ENCODE results near the gene SMARCC1.

SMARCC1 gene

GRCh38 chr3:47606165-47606564, 175.5 kb downstream of the SMARCC1 start:
- no peak for DNase-seq (ENCODE audit: low read depth in 1 of 2, low spot score in 1 of 2)
- Histone ChIP-seq H3K27me3 (ENCODE audit: insufficient read depth, poor library complexity, severe bottlenecking) (no peaks in the 10 kb centered on the region), H3K27ac (replicated peaks) (no peak overlapping the region), H3K4me3 (replicated peaks; ENCODE audit: insufficient read depth, low read length) (no peak overlapping the region)
- TF ChIP-seq CTCF (IDR thresholded peaks at IDR 0.05; ENCODE audit: insufficient read depth, low read length) = no peak
- no peak for TF ChIP-seq REST (IDR thresholded peaks at IDR 0.05; ENCODE audit: insufficient replicate concordance, low read depth)
- TF ChIP-seq POLR2AphosphoS5 (IDR thresholded peaks at IDR 0.05; ENCODE audit: low read depth) = no peak
- TF ChIP-seq GABPA (IDR thresholded peaks at IDR 0.05; ENCODE audit: low read depth) = no peak
- no peak for TF ChIP-seq SPI1 (IDR thresholded peaks at IDR 0.05; ENCODE audit: borderline replicate concordance, low read depth)

- H3K27ac ChIP-seq (replicated peaks) = no peak overlapping the region
- no peak for DNase-seq (ENCODE audit: low read depth in 1 of 2, low spot score in 1 of 2)
- no peaks in the 10 kb centered on the region for H3K27me3 ChIP-seq (ENCODE audit: insufficient read depth, poor library complexity, severe bottlenecking)
- H3K4me3 ChIP-seq (replicated peaks; ENCODE audit: insufficient read depth, low read length) = no peak overlapping the region
- TF ChIP-seq GABPA (IDR thresholded peaks at IDR 0.05; ENCODE audit: low read depth) (no peak), SPI1 (IDR thresholded peaks at IDR 0.05; ENCODE audit: borderline replicate concordance, low read depth) (no peak), CTCF (IDR thresholded peaks at IDR 0.05; ENCODE audit: insufficient read depth, low read length) (no peak), REST (IDR thresholded peaks at IDR 0.05; ENCODE audit: insufficient replicate concordance, low read depth) (no peak), POLR2AphosphoS5 (IDR thresholded peaks at IDR 0.05; ENCODE audit: low read depth) (no peak)
Measured at GRCh38 chr3:47605652-47606051, 176.0 kb downstream of the SMARCC1 start.

GRCh38 chr3:47604145-47604544, 177.5 kb downstream of the SMARCC1 start:
- Histone ChIP-seq H3K27me3 (ENCODE audit: insufficient read depth, poor library complexity, severe bottlenecking) (no peaks in the 10 kb centered on the region), H3K27ac (replicated peaks) (no peak overlapping the region), H3K4me3 (replicated peaks; ENCODE audit: insufficient read depth, low read length) (no peak overlapping the region)
- no peak for TF ChIP-seq SPI1 (IDR thresholded peaks at IDR 0.05; ENCODE audit: borderline replicate concordance, low read depth)
- TF ChIP-seq POLR2AphosphoS5 (IDR thresholded peaks at IDR 0.05; ENCODE audit: low read depth) = no peak
- TF ChIP-seq REST (IDR thresholded peaks at IDR 0.05; ENCODE audit: insufficient replicate concordance, low read depth) = no peak
- no peak for TF ChIP-seq CTCF (IDR thresholded peaks at IDR 0.05; ENCODE audit: insufficient read depth, low read length)
- no peak for TF ChIP-seq GABPA (IDR thresholded peaks at IDR 0.05; ENCODE audit: low read depth)
- DNase-seq (ENCODE audit: low read depth in 1 of 2, low spot score in 1 of 2) = no peak

All from HL-60 (cell line).